Peyer's patch (tissue), 4 donors: ENCODE measurements around the gene SEMA4D.

Experiments used
- POLR2A ChIP-seq, 2 donors: fragments of 450-650 bp; IDR thresholded peaks; one replicate each; pipeline ENCODE4 v1.5.1; 2017; ENCODE audit warnings: antibody characterized with exemption in 2 of 2, mild to moderate bottlenecking in 2 of 2, moderate library complexity in 2 of 2
- TF ChIP-seq, protein P1 (sequence below), 6 experiments: fragments of 450-650 bp in 4 of 6; fragments of 200-600 bp in 2 of 6; sonication (generic) in 1 of 6; IDR thresholded peaks; one replicate each; pipeline ENCODE4 v1.5.1; 2017 to 2019; ENCODE audit warnings: antibody characterized with exemption in 6 of 6, mild to moderate bottlenecking in 3 of 6, moderate library complexity in 1 of 6

DNA sequence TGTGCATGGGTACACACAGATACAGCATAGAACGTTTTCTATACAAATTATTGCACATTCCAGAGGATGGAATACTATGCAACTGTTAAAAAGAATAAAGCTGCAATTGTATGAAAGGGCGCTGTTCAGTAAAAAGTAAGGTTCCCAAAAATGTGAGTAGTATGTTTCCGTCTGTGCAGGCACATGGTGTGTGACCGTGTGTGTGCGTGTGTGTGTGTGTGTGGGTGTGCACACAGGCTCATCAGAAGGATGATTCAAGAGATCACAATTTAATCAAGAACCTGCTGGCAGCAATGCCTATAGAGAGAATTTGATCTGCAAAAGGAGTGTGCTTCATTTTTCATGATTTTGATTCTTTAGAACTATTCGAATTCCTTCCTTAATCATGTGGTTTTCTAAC is 76.3 kb downstream of the SEMA4D start:
- TF ChIP-seq, protein P1, sequence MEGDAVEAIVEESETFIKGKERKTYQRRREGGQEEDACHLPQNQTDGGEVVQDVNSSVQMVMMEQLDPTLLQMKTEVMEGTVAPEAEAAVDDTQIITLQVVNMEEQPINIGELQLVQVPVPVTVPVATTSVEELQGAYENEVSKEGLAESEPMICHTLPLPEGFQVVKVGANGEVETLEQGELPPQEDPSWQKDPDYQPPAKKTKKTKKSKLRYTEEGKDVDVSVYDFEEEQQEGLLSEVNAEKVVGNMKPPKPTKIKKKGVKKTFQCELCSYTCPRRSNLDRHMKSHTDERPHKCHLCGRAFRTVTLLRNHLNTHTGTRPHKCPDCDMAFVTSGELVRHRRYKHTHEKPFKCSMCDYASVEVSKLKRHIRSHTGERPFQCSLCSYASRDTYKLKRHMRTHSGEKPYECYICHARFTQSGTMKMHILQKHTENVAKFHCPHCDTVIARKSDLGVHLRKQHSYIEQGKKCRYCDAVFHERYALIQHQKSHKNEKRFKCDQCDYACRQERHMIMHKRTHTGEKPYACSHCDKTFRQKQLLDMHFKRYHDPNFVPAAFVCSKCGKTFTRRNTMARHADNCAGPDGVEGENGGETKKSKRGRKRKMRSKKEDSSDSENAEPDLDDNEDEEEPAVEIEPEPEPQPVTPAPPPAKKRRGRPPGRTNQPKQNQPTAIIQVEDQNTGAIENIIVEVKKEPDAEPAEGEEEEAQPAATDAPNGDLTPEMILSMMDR (IDR thresholded peaks at IDR 0.05) = no peak
- TF ChIP-seq POLR2A (IDR thresholded peaks at IDR 0.05) = no peak
